SU-DHL-6 (cell line): ENCODE results near the gene UNC119B.

ENCODE experiments used
- H2AFZ ChIP-seq: fragments of 200-600 bp; sonication (generic); 2 replicates; pipeline ENCODE4 v1.6.1; 2014; ENCODE audit warnings: low read depth, mild to moderate bottlenecking, moderate library complexity, mixed read lengths, antibody characterized with exemption, low read length; ENCODE audit not compliant: severe bottlenecking
- H3F3A ChIP-seq: fragments of 200-600 bp; shearing (Covaris generic); 2 replicates; pipeline ENCODE4 v1.6.0; 2016; ENCODE audit warnings: antibody characterized with exemption, mild to moderate bottlenecking; ENCODE audit not compliant: insufficient read depth
- H3K27ac ChIP-seq: fragments of 200-600 bp; sonication (generic); 2 replicates; pipeline ENCODE4 v1.5.1; 2016; ENCODE audit warnings: low read depth, mild to moderate bottlenecking, low read length, moderate library complexity, mixed read lengths
- H3K27me3 ChIP-seq: fragments of 200-600 bp; sonication (generic), shearing (Covaris generic); 2 replicates; pipeline ENCODE4 v1.6.0; 2014; ENCODE audit warnings: mild to moderate bottlenecking, low read length
- H3K36me3 ChIP-seq: fragments of 200-600 bp; sonication (generic); 2 replicates; pipeline ENCODE4 v1.6.1; 2014; ENCODE audit warnings: mild to moderate bottlenecking, low read length, mixed read lengths
- H3K4me2 ChIP-seq: fragments of 300-600, 200-600 bp; shearing (Covaris generic), sonication (generic); 2 replicates; pipeline ENCODE4 v1.6.0; 2014; ENCODE audit warnings: low read length, low read depth, mild to moderate bottlenecking; ENCODE audit not compliant: poor library complexity, severe bottlenecking
- H3K4me3 ChIP-seq: fragments of 200-600 bp; sonication (generic); 2 replicates; pipeline ENCODE4 v1.5.1; 2014; ENCODE audit warnings: antibody characterized with exemption, low read length, mild to moderate bottlenecking, mixed read lengths; ENCODE audit not compliant: insufficient read depth, poor library complexity, severe bottlenecking
- H3K79me2 ChIP-seq: fragments of 200-600 bp; sonication (generic); 2 replicates; pipeline ENCODE4 v1.6.1; 2014; ENCODE audit warnings: mild to moderate bottlenecking, low read length, moderate library complexity; ENCODE audit not compliant: insufficient read depth
- H3K9ac ChIP-seq: fragments of 200-600 bp; sonication (generic); 2 replicates; pipeline ENCODE4 v1.7.0; 2014; ENCODE audit warnings: mild to moderate bottlenecking, low read length
- H3K9me2 ChIP-seq: fragments of 200-600 bp; sonication (generic); replicated peaks from 2 replicates; pipeline ENCODE4 v1.6.1; 2014; ENCODE audit warnings: low read length; ENCODE audit not compliant: insufficient read depth
- H3K9me3 ChIP-seq: fragments of 200-600 bp; sonication (generic); 2 replicates; pipeline ENCODE4 v1.6.1; 2014; ENCODE audit warnings: low read length, mixed read lengths; ENCODE audit not compliant: insufficient read depth
- H4K20me1 ChIP-seq: fragments of 200-600 bp; sonication (generic); 2 replicates; pipeline ENCODE4 v1.6.1; 2014; ENCODE audit warnings: low read depth, mild to moderate bottlenecking, antibody characterized with exemption, low read length, moderate library complexity, mixed read lengths
- CTCF ChIP-seq: fragments of 200-600 bp; sonication (generic); IDR thresholded peaks from one replicate; pipeline ENCODE4 v1.5.1; 2017; ENCODE audit warnings: antibody characterized with exemption, mild to moderate bottlenecking, low read length, moderate library complexity; ENCODE audit not compliant: insufficient read depth, poor library complexity, severe bottlenecking
- EZH2phosphoT487 ChIP-seq: fragments of 200-600 bp; sonication (generic), shearing (Covaris generic); conservative IDR thresholded peaks from 2 replicates; pipeline ENCODE4 v1.6.1; 2018; ENCODE audit warnings: mild to moderate bottlenecking, antibody characterized with exemption, low read length, moderate library complexity, mixed read lengths

The UNC119B gene

GRCh38 chr12:120758798-120759590, 48.7 kb downstream of the UNC119B start:
- Histone ChIP-seq H2AFZ (no peak overlapping the region), H4K20me1 (no peaks in the 10 kb centered on the region), H3K9me3 (no peaks in the 10 kb centered on the region), H3F3A (no peaks in the 10 kb centered on the region), H3K79me2 (no peaks in the 10 kb centered on the region), H3K27me3 (no peaks in the 10 kb centered on the region), H3K27ac (no peak overlapping the region), H3K9ac (no peak overlapping the region), H3K9me2 (no peaks in the 10 kb centered on the region), H3K4me2 (no peak overlapping the region), H3K36me3 (no peaks in the 10 kb centered on the region), H3K4me3 (no peak overlapping the region)
- no peak for TF ChIP-seq CTCF
- TF ChIP-seq EZH2phosphoT487 = no peak

- H4K20me1 ChIP-seq = no peaks in the 10 kb centered on the region
- H3K4me2 ChIP-seq = no peak overlapping the region
- no peak overlapping the region for H3K4me3 ChIP-seq
- H3K9me2 ChIP-seq = no peaks in the 10 kb centered on the region
- H3K9ac ChIP-seq = no peak overlapping the region
- TF ChIP-seq CTCF = no peak
- no peak for TF ChIP-seq EZH2phosphoT487
- H3K36me3 ChIP-seq = no peaks in the 10 kb centered on the region
- no peaks in the 10 kb centered on the region for H3K79me2 ChIP-seq
- H2AFZ ChIP-seq = no peak overlapping the region
- no peaks in the 10 kb centered on the region for H3K27me3 ChIP-seq
- H3K27ac ChIP-seq = no peak overlapping the region
- no peaks in the 10 kb centered on the region for H3K9me3 ChIP-seq
- no peaks in the 10 kb centered on the region for H3F3A ChIP-seq
These were observed 49.5 kb downstream of the UNC119B start for GRCh38 chr12:120759591-120760348.

- no peak overlapping the region for H2AFZ ChIP-seq
- no peaks in the 10 kb centered on the region for H3K9me2 ChIP-seq
- no peaks in the 10 kb centered on the region for H3K79me2 ChIP-seq
- TF ChIP-seq CTCF = no peak
- TF ChIP-seq EZH2phosphoT487 = no peak
- H3F3A ChIP-seq = no peaks in the 10 kb centered on the region
- H3K9me3 ChIP-seq = no peaks in the 10 kb centered on the region
- H3K9ac ChIP-seq = no peak overlapping the region
- H3K27me3 ChIP-seq = no peaks in the 10 kb centered on the region
- H3K4me2 ChIP-seq = no peak overlapping the region
- no peak overlapping the region for H3K4me3 ChIP-seq
- no peak overlapping the region for H3K27ac ChIP-seq
- no peaks in the 10 kb centered on the region for H3K36me3 ChIP-seq
- no peaks in the 10 kb centered on the region for H4K20me1 ChIP-seq
These were observed 50.3 kb downstream of the UNC119B start for GRCh38 chr12:120760349-120761254.
